Measurements from ENCODE around the gene YKT6.
"Not testable (repeated sequence)": the region's sequence is repeated elsewhere in the genome, so short reads cannot be mapped to it uniquely, and the experiment has no call there.

The YKT6 gene

DNA sequence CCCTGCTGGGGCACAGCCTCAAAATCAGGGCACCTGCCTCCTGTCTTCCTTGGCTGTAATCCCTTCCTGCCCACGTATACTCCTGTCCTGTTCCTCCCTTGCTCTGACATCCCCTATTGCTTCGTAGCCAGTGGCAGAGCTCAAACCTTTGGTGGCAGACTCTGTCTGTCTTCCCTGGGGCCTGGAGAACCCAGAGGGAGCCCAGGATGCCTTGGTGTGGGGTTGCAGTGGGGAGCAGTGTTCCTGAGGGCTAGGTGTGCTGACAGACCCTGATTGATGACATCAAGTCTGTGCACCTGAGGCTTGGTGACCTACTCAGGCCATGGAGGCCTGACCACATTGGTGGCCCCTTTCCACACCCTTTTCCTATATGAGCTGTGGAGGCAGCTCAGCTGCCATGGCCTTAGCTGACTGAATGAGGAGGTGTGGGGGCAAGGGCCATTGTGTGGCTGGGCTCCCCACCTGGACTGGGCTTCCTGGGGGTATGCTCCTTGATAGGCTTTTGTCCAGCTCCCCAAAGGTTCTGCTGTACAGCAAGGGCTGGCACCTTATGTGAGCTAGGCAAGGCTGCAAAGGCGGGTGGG lies 6.1 kb upstream of the YKT6 start:
- no peak for DNase-seq

DNA sequence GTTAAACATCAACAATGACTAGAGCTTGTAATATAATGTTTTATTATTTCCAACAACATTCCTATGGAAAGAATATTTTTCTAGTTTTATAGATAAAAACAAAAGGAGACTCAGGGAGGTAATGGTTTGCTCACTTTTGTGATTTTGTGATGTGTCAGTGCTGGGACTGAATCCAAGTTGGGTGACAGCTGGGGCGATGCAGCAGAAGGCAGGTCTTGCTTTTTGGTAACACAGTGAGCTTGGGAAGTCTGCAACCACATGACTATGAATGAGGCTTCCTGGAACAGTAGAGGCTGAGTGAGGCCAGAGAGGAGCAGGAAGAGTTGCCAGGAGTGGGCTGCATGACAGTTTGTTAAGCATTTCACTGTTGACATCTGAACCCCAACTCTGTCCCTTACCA lies 4.9 kb upstream of the YKT6 start:
- no peak for DNase-seq

GRCh38 chr7:44196450-44196872 lies 4.3 kb upstream of the YKT6 start:
- DNase-seq = peak; percentile 30

GRCh38 chr7:44197474-44197873 lies 3.3 kb upstream of the YKT6 start:
- DNase-seq = no peak

GRCh38 chr7:44200163-44200562 lies 615 bp upstream of the YKT6 start:
- not testable (repeated sequence) for DNase-seq

GRCh38 chr7:44201813-44202212 lies 1.0 kb downstream of the YKT6 start:
- DNase-seq = no peak

GRCh38 chr7:44206008-44206407 lies 5.2 kb downstream of the YKT6 start:
- DNase-seq = no peak

DNA sequence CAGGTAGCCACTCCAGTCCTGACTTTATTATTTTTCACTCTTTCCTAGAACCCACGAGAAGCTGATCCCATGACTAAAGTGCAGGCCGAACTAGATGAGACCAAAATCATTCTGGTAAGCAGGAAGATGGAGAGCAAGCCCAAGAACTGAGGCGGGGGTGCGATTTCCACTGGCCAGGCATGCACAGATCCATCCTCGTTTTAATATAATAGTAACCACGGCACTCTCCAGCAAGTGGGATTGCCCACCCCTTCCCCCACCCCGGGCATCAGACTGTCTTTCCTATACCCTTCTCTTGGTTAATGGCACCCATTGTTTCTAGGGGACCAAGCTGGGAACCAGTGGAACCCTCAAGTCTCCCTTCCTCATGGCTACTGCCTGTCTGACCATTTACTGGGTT lies 7.3 kb downstream of the YKT6 start:
- no peak for DNase-seq

- DNase-seq = no peak
These were observed 9.3 kb downstream of the YKT6 start for GRCh38 chr7:44210107-44210506.

GRCh38 chr7:44211126-44211675 lies 10.4 kb downstream of the YKT6 start:
- no peak for DNase-seq

GRCh38 chr7:44212018-44212417 lies 11.2 kb downstream of the YKT6 start:
- no peak for DNase-seq

- no peak for DNase-seq
These were observed 11.9 kb downstream of the YKT6 start for GRCh38 chr7:44212581-44213184.

- DNase-seq = no peak
These were observed 12.6 kb downstream of the YKT6 start for GRCh38 chr7:44213206-44213876.

DNA sequence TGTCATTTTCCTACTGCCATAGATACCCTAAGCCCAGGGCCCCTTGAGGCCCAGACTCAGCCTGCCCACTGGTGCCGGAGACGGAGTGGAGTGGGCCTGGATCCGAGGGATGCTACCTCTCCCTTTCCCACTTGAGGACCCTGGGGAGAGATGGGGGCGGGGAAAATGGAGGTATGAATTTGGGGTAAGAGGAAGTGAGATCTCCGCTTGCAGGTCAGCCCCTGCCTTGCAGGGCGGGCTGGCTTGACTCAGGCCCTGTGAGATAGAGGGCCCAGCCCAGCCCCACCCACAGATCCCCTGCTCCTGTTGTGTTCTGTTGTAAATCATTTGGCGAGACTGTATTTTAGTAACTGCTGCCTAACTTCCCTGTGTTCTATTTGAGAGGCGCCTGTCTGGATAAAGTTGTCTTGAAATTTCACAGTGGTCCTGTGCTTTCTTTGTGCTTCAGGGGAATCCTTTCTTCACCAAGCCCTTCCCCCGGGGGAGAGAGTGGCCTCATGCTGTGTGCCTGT lies 13.2 kb downstream of the YKT6 start:
- DNase-seq = no peak

DNA sequence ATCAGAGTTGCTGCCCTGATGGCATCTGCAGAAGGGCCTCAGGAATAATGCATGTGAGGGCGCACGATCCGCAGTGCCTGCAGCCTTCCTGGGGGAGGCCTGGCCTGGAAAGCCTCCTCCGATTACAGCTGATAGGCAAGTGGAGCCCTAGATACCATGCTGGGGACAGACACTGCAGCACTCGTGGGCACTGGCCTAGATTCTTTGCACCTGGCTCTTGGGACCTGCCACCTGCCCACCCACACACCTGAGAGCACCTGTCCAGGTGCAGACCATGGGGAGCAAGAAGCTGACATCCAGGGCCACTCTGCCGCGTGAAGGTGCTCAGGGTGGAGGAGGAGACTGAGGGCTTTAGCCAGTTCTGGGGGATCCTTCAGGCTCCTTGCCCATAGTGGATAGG lies 14.8 kb downstream of the YKT6 start:
- DNase-seq = no peak

- DNase-seq = no peak
These were observed 15.2 kb downstream of the YKT6 start for GRCh38 chr7:44216019-44216418.

DNA sequence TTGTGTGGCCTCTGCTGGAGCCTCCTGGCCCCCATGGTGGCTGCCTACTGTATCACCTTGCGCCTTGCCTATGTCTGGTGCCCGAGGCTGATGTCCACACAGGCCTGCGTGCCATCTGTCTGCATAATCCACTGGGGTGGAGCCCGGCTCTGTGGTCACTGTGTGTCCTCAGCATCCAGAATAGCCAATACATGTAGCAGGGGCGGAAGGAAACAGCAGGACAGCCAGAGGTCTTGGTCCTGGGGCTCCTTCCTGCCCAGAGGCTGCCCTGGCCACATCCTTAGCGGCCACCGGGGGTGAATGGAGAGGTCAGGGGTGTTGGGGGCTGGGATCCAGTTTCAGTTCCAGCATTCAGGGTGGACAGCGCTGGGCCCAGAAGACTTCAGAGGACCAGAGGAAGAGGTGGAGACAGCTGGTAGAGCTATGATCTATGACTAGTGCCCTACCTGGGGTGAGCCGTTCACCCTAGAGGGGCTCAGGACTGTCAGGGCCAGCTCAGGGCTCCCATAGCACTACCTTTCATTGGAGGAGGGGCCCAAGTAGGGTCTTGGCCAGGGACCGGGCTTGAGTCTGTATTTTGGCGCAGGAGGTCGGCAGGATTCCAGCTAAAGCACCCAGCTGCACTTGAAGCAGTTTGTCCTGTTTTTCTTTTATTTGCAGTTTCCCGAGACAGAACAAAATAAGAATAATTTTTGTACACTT lies 15.9 kb downstream of the YKT6 start:
- DNase-seq = no peak

GRCh38 chr7:44217223-44217714 lies 16.5 kb downstream of the YKT6 start:
- no peak for DNase-seq

DNA sequence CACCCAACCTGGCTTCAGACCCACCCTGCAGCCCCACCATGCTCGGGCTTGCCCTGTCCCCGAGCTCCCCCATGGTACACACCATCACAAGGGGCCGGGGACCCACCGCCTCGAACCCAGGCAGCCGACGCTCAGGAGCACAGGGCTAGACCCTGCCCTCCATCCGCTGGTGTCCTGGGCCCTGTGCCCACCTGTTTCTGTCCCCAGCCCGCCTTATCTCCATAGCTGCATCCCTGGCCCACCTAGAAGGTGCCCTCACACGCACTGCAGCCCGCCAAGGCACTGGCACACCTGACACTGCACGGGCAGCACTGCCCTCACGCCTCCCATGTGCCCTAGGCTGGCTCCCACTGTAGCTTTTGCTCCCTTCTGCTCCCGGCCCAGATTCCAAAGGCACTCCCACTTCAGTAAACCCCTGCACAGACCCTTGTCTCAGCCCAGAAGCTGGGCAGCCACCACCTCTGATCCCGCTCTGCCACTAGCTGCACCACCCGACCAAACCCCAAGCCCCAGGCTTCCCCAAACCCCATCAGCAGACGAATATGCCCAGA lies 17.1 kb downstream of the YKT6 start:
- no peak for DNase-seq

DNA sequence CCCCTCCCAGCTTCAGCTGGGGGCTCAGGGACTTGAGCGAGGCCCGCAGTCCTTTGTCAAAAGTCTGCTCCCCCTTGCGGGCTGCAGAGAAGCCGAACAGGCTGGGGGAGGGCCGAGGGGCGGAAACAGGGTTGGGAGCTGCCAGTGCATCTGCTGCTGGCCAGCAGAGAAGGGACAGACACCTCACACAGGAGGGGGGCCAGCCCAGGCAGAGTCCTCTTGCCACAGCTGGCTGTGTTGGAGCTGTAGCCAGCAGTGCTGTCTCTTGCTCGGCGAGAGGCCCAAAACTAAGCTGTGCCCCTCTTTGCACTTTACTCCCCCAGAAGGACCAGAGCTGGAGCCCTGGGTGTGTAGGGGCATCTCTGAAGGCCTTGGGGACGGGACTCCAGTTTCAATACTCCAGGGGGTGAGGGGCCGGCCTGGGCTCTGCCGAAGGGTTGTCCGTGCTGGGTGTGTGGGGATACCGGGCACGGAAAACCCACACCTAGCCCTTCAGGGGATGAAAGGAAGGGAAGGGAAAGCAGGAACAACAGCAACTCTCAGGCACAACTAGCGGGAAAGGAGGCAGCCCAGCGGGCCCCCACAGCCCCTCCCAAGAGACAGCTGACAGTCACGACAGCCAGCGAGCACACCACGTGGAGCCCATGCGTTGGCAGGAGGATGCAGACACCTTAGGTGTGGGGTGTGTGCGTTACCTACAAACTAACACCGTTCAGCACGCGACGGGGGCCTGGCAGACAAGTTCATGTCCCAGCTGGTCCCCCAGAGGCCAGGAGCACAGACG lies 17.8 kb downstream of the YKT6 start:
- DNase-seq = no peak

GRCh38 chr7:44219371-44220045 lies 18.7 kb downstream of the YKT6 start:
- DNase-seq = no peak

DNA sequence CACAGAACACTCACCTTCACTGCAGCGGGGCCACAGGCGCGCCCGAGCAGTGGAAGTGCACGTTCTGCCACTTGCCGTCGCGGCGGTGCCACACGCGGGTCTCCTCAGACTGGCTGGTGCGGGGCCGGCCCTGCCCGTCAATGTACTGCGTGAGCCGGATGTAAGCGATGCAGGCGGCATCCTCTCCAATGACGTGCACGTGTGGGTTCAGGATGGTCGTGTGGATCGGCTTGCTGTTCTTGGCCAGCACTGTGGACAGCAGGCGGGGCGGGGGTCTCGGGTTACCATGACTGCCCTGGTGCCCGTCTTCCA lies 19.2 kb downstream of the YKT6 start:
- no peak for DNase-seq

Data from T1000 (cell line).